Ovary (tissue), 3 donors: ENCODE measurements around the gene PARN.

Experiments
- EP300 ChIP-seq: sonication (generic); formaldehyde crosslinking; IDR thresholded peaks from one replicate; pipeline ENCODE4 v1.6.1; 2017; ENCODE audit warnings: antibody characterized with exemption
- POLR2A ChIP-seq: fragments of 450-650 bp; IDR thresholded peaks from one replicate; pipeline ENCODE4 v1.6.1; 2017; ENCODE audit warnings: antibody characterized with exemption, mild to moderate bottlenecking, moderate library complexity
- TF ChIP-seq, protein P1 (sequence below), 3 donors: fragments of 450-650 bp in 2 of 3; fragments of 200-600 bp in 1 of 3; IDR thresholded peaks; one replicate each; pipeline versions ENCODE4 v1.5.1 to v1.8.0; 2016 to 2022; ENCODE audit warnings: antibody characterized with exemption in 3 of 3, mild to moderate bottlenecking in 1 of 3
- donor health status: DM: no; HTN: no; CAD: no.

DNA sequence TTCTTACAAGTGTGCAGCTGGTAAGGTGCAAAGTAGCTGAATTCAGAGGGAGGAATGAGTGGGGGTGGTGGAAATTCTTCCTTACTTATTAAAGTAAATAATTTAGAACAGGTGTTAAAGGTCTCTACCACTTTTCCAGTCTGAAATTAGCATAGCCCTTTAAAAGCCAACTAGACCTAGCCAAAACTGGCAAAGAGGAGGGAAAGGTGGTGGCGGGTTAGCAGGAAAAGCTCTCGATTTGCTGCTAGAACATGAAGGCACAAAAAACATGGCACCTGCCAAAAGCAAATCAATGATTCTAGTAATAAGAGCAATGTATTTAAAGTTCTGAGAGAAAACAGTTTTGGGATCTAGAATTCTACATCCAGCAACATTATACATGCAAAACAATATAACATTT lies 157.7 kb downstream of the PARN start:
- TF ChIP-seq, protein P1, sequence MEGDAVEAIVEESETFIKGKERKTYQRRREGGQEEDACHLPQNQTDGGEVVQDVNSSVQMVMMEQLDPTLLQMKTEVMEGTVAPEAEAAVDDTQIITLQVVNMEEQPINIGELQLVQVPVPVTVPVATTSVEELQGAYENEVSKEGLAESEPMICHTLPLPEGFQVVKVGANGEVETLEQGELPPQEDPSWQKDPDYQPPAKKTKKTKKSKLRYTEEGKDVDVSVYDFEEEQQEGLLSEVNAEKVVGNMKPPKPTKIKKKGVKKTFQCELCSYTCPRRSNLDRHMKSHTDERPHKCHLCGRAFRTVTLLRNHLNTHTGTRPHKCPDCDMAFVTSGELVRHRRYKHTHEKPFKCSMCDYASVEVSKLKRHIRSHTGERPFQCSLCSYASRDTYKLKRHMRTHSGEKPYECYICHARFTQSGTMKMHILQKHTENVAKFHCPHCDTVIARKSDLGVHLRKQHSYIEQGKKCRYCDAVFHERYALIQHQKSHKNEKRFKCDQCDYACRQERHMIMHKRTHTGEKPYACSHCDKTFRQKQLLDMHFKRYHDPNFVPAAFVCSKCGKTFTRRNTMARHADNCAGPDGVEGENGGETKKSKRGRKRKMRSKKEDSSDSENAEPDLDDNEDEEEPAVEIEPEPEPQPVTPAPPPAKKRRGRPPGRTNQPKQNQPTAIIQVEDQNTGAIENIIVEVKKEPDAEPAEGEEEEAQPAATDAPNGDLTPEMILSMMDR (IDR thresholded peaks at IDR 0.05) = no peak
- TF ChIP-seq POLR2A (no peak), EP300 (no peak)
